H1 (cell line): ENCODE results near the gene SND1. TPM values are rescaled to one million over a fixed set of nuclear protein-coding genes. Genes with fewer than 3 reads are reported as not detected.

Experiments used
- CTCF ChIA-PET: fragments of 300-600 bp; sonication (Branson Sonifier 250); formaldehyde crosslinking; loops from one replicate; lab custom pipeline; 2021; ENCODE audit not compliant: partially characterized antibody; lab: Charles Lee
- POLR2A ChIA-PET: fragments of 300-600 bp; sonication (Branson Sonifier 250); formaldehyde crosslinking; loops from one replicate; lab custom pipeline; 2021; ENCODE audit warnings: inconsistent platforms; ENCODE audit not compliant: partially characterized antibody; lab: Charles Lee
- DNase-seq, 2 experiments: peaks; one replicate each; pipeline versions ENCODE4 v3.0.0 to v3.0.0-alpha.2; 2010 to 2022; ENCODE audit warnings: low spot score in 2 of 2, low read depth in 1 of 2, mixed read lengths in 1 of 2
- FAIRE-seq: peaks from 2 replicates; lab custom pipeline; 2011; peaks lifted over from hg19 to GRCh38; lab: Jason Lieb, UNC
- H2AFZ ChIP-seq: 2 replicates; pipeline ENCODE4 v1.8.1; 2012; ENCODE audit warnings: low read length, inconsistent platforms
- H2AK5ac ChIP-seq: 2 replicates; pipeline ENCODE4 v1.6.1; 2013; ENCODE audit warnings: low read depth, low read length
- H2BK120ac ChIP-seq: replicated peaks from 2 replicates; pipeline ENCODE3; 2013; ENCODE audit warnings: low read depth, low read length, inconsistent platforms
- H2BK12ac ChIP-seq: 2 replicates; pipeline ENCODE4 v1.6.1; 2013; ENCODE audit warnings: low read depth, low read length
- H2BK15ac ChIP-seq: 2 replicates; pipeline ENCODE4 v1.6.1; 2013; ENCODE audit warnings: low read length
- H2BK20ac ChIP-seq: 2 replicates; pipeline ENCODE4 v1.6.1; 2013; ENCODE audit warnings: low read length
- H2BK5ac ChIP-seq: 2 replicates; pipeline ENCODE4 v1.6.1; 2013; ENCODE audit warnings: low read depth, low read length
- H3K14ac ChIP-seq: 2 replicates; pipeline ENCODE4 v1.6.1; 2013; ENCODE audit warnings: inconsistent platforms; ENCODE audit not compliant: insufficient read length
- H3K18ac ChIP-seq: 2 replicates; pipeline ENCODE4 v1.6.1; 2013; ENCODE audit warnings: low read length; ENCODE audit errors: extremely low read depth
- H3K23ac ChIP-seq: 2 replicates; pipeline ENCODE4 v1.6.1; 2013; ENCODE audit warnings: inconsistent platforms; ENCODE audit not compliant: insufficient read length
- H3K23me2 ChIP-seq: 2 replicates; pipeline ENCODE4 v1.6.1; 2013; ENCODE audit warnings: low read depth, low read length
- H3K27ac ChIP-seq: 2 replicates; pipeline ENCODE4 v1.6.1; 2011; ENCODE audit warnings: low read depth, low read length, inconsistent platforms
- H3K27me3 ChIP-seq, 4 experiments: replicated peaks in 1 of 4; 1 replicate in 1 of 4; 2 replicates in 3 of 4; pipeline versions ENCODE4 v1.6.1 to v1.8.1; 2011 to 2013; ENCODE audit warnings: low read length in 3 of 4, mild to moderate bottlenecking in 3 of 4, inconsistent platforms in 2 of 4, mixed read lengths in 2 of 4, moderate library complexity in 1 of 4; ENCODE audit not compliant: control insufficient read depth in 3 of 4, insufficient read depth in 3 of 4; ENCODE audit errors: extremely low read depth in 1 of 4
- H3K36me3 ChIP-seq, 4 experiments: 2 replicates each; pipeline versions ENCODE4 v1.6.1 to v1.8.1; 2011 to 2013; ENCODE audit warnings: mild to moderate bottlenecking in 4 of 4, low read length in 3 of 4, moderate library complexity in 2 of 4, control low read depth in 1 of 4, inconsistent platforms in 1 of 4; ENCODE audit not compliant: insufficient read depth in 4 of 4, control insufficient read depth in 2 of 4
- H3K4ac ChIP-seq: replicated peaks from 2 replicates; pipeline ENCODE3; 2013; ENCODE audit warnings: low read length, low read depth, mixed read lengths, inconsistent platforms; ENCODE audit not compliant: insufficient read length
- H3K4me1 ChIP-seq, 4 experiments: replicated peaks in 1 of 4; 1 replicate in 1 of 4; 2 replicates in 3 of 4; pipeline versions ENCODE4 v1.6.1 to v1.8.1; 2011 to 2013; ENCODE audit warnings: low read length in 3 of 4, inconsistent platforms in 2 of 4, mixed read lengths in 1 of 4; ENCODE audit not compliant: insufficient read depth in 4 of 4, control insufficient read depth in 3 of 4
- H3K4me2 ChIP-seq, 2 experiments: 2 replicates each; pipeline versions ENCODE4 v1.6.1 to v1.8.1; 2011 to 2013; ENCODE audit warnings: low read depth in 2 of 2, low read length in 2 of 2, control low read depth in 1 of 2, inconsistent platforms in 1 of 2, mild to moderate bottlenecking in 1 of 2; ENCODE audit not compliant: insufficient read depth in 1 of 2
- H3K4me3 ChIP-seq, 4 experiments: fragments of 200-600, 300-600 bp in 1 of 4; sonication (generic), shearing (Covaris generic), sonication (Bioruptor Twin) in 1 of 4; 2 replicates each; pipeline versions ENCODE4 v1.5.1 to v1.8.1; 2011 to 2016; ENCODE audit warnings: low read length in 4 of 4, low read depth in 3 of 4, control low read depth in 2 of 4, inconsistent platforms in 2 of 4, mild to moderate bottlenecking in 2 of 4, mixed read lengths in 1 of 4, moderate library complexity in 1 of 4; ENCODE audit not compliant: insufficient read depth in 2 of 4; ENCODE audit errors: extremely low read depth in 1 of 4
- H3K56ac ChIP-seq: replicated peaks from 2 replicates; pipeline ENCODE3; 2013; ENCODE audit warnings: low read depth, mild to moderate bottlenecking, mixed read lengths, low read length, inconsistent platforms; ENCODE audit not compliant: insufficient read length
- H3K79me1 ChIP-seq: 2 replicates; pipeline ENCODE4 v1.6.1; 2013; ENCODE audit warnings: low read depth, low read length, control low read depth
- H3K79me2 ChIP-seq, 2 experiments: 2 replicates each; pipeline versions ENCODE4 v1.6.1 to v1.8.1; 2012 to 2013; ENCODE audit warnings: low read length in 2 of 2, mild to moderate bottlenecking in 2 of 2, inconsistent platforms in 1 of 2; ENCODE audit not compliant: insufficient read depth in 2 of 2, control insufficient read depth in 1 of 2
- H3K9ac ChIP-seq, 4 experiments: replicated peaks in 1 of 4; 1 replicate in 1 of 4; 2 replicates in 3 of 4; pipeline versions ENCODE4 v1.6.1 to v1.8.1; 2011 to 2013; ENCODE audit warnings: low read depth in 3 of 4, low read length in 3 of 4, control low read depth in 2 of 4, mild to moderate bottlenecking in 2 of 4, moderate library complexity in 2 of 4, inconsistent platforms in 1 of 4; ENCODE audit errors: extremely low read depth in 1 of 4
- H3K9me3 ChIP-seq, 2 experiments: 2 replicates each; pipeline versions ENCODE4 v1.6.1 to v1.8.1; 2012 to 2013; ENCODE audit warnings: mild to moderate bottlenecking in 2 of 2, moderate library complexity in 2 of 2, control low read depth in 1 of 2, inconsistent platforms in 1 of 2, low read depth in 1 of 2, low read length in 1 of 2, mixed read lengths in 1 of 2; ENCODE audit not compliant: insufficient read depth in 2 of 2
- H4K20me1 ChIP-seq, 2 experiments: replicated peaks in 1 of 2; 2 replicates each; pipeline versions ENCODE3 to v1.8.1; 2011 to 2013; ENCODE audit warnings: inconsistent platforms in 2 of 2, low read length in 2 of 2, mild to moderate bottlenecking in 1 of 2; ENCODE audit not compliant: insufficient read depth in 2 of 2, control insufficient read depth in 1 of 2
- H4K5ac ChIP-seq: 2 replicates; pipeline ENCODE4 v1.6.1; 2013; ENCODE audit warnings: low read length, low read depth, mixed read lengths, inconsistent platforms; ENCODE audit not compliant: insufficient read length
- H4K8ac ChIP-seq: 2 replicates; pipeline ENCODE4 v1.8.0; 2013; ENCODE audit warnings: mild to moderate bottlenecking, moderate library complexity, low read length, inconsistent platforms; ENCODE audit not compliant: insufficient read depth; ENCODE audit errors: extremely low read depth
- H4K91ac ChIP-seq: replicated peaks from 2 replicates; pipeline ENCODE3; 2013; ENCODE audit warnings: low read length, mixed read lengths, inconsistent platforms; ENCODE audit not compliant: insufficient read length
- ATF3 ChIP-seq: IDR thresholded peaks from 2 replicates; pipeline ENCODE4 v1.6.1; 2011; ENCODE audit warnings: low read depth, mild to moderate bottlenecking, low read length; ENCODE audit not compliant: insufficient read depth
- CHD1 ChIP-seq: IDR thresholded peaks from 2 replicates; pipeline ENCODE4 v1.6.1; 2012; ENCODE audit warnings: low read depth, low read length, improper control_type of control experiment
- CHD2 ChIP-seq: IDR thresholded peaks from 2 replicates; pipeline ENCODE4 v1.6.1; 2012; ENCODE audit warnings: low read length, improper control_type of control experiment
- E2F6 ChIP-seq: IDR thresholded peaks from 2 replicates; pipeline ENCODE4 v1.6.1; 2012; ENCODE audit warnings: inconsistent platforms
- FOSL1 ChIP-seq: IDR thresholded peaks from 2 replicates; pipeline ENCODE4 v1.6.1; 2011; ENCODE audit warnings: mild to moderate bottlenecking, low read depth, low read length, moderate library complexity; ENCODE audit not compliant: insufficient read depth
- POLR2A ChIP-seq, 2 experiments: IDR thresholded peaks; 1 replicate in 1 of 2; 2 replicates in 1 of 2; pipeline ENCODE4 v1.6.1; 2011; ENCODE audit warnings: low read depth in 2 of 2, low read length in 2 of 2, mild to moderate bottlenecking in 2 of 2; ENCODE audit errors: control extremely low read depth in 1 of 2
- POLR2AphosphoS5 ChIP-seq: IDR thresholded peaks from 2 replicates; pipeline ENCODE4 v1.6.1; 2011; ENCODE audit warnings: low read depth, low read length
- ZNF274 ChIP-seq: IDR thresholded peaks from 2 replicates; pipeline ENCODE4 v1.7.0; 2012; ENCODE audit warnings: low read length, borderline replicate concordance; ENCODE audit errors: extremely low read depth
- WGBS, 2 experiments: shearing (Covaris generic) in 1 of 2; methylation state at CpG; one replicate each; pipeline versions ENCODE4 v1.1.6 to v1.1.7; 2013 to 2015; ENCODE audit warnings: low lambda C conversion rate in 2 of 2, mixed read lengths in 2 of 2, inconsistent platforms in 1 of 2, low coverage in 1 of 2, missing lambda C conversion rate in 1 of 2; ENCODE audit not compliant: insufficient replicate concordance in 2 of 2, insufficient coverage in 1 of 2, insufficient read length in 1 of 2; ENCODE audit errors: extremely low coverage in 1 of 2, missing lambda C conversion rate in 1 of 2; 5-methylcytosine and 5-hydroxymethylcytosine counted together
- polyA plus RNA-seq, 7 experiments: library from polyadenylated mRNA; depleted of rRNA in 3 of 7; stranded (reverse) in 5 of 7; unstranded in 2 of 7; fragments of >200 nt in 5 of 7; fragments of 200-250 nt in 2 of 7; gene quantifications; 1 replicate in 5 of 7; 2 replicates in 1 of 7; 4 replicates in 1 of 7; pipeline versions ENCODE4 v1.2.1 to v1.2.3, GENCODE V29; 2011 to 2013; ENCODE audit warnings: missing spikeins in 2 of 7, mixed read lengths in 2 of 7
- total RNA-seq: library from RNA; stranded (reverse); fragmentation: NEBNext Ultra II Directional; extraction: Animal tissue kit (Norgen Biotek cat#: 25700); gene quantifications from 2 replicates; pipeline ENCODE4 v1.2.1, GENCODE V29; 2021

SND1 gene
- total and polyA plus RNA-seq, 2 of the 8 experiments (the other 6 are each of a cell fraction or from before 2014, with no cell fraction given), result 122 to 290 TPM

GRCh38 chr7:127632276-127632910 lies 19.6 kb upstream of the SND1 start:
- H2BK120ac ChIP-seq, result no peak overlapping the region
- H3K4me2 ChIP-seq, result no peak overlapping the region
- H3K36me3 ChIP-seq, result no peaks in the 10 kb centered on the region
- no peak overlapping the region for H2BK5ac ChIP-seq
- H3K56ac ChIP-seq, result no peak overlapping the region
- H3K79me1 ChIP-seq, result no peaks in the 10 kb centered on the region
- H3K4ac ChIP-seq, result no peak overlapping the region
- ChIA-PET CTCF (interaction anchor here (0.6 to 1.5 kb wide), 7 partner anchors 9 to 828 kb away, joined by 3 to 4 read pairs (median 3); partner anchors contain the start of gene ARF5), POLR2A (interaction anchor here (1.0 kb wide), 1 partner anchor 19 kb away, joined by 3 read pairs; no protein-coding TSS in a partner anchor)
- no peak overlapping the region for H2AFZ ChIP-seq
- H3K23ac ChIP-seq, result no peak overlapping the region
- H2BK20ac ChIP-seq, result no peak overlapping the region
- H3K27ac ChIP-seq, result no peak overlapping the region
- no peaks in the 10 kb centered on the region for H3K79me2 ChIP-seq
- no peaks in the 10 kb centered on the region; a peak in 2 of 7 replicates for H3K27me3 ChIP-seq
- no peaks in the 10 kb centered on the region; the same call in 1 of the 2 replicates for H3K23me2 ChIP-seq
- H4K8ac ChIP-seq, result no peak overlapping the region
- WGBS, 2 experiments, result 84% methylated on average over 7 of the region's 7 CpGs; no CpG with 5 or more reads in 1 of the 2 experiments
- FAIRE-seq (no peak), DNase-seq (no peak)
- no peak overlapping the region for H3K18ac ChIP-seq
- H3K9ac ChIP-seq, result no peak overlapping the region
- H4K5ac ChIP-seq, result no peak overlapping the region
- no peak overlapping the region for H3K4me3 ChIP-seq
- H4K91ac ChIP-seq, result no peak overlapping the region
- H3K4me1 ChIP-seq, result peaks cover 0 to 6% (median 2%) of the 10 kb centered on the region in 4 experiments; a peak in 4 of 7 replicates
- no peak overlapping the region for H2AK5ac ChIP-seq
- no peak overlapping the region for H3K14ac ChIP-seq
- H4K20me1 ChIP-seq, result no peaks in the 10 kb centered on the region
- no peaks in the 10 kb centered on the region for H3K9me3 ChIP-seq
- no peak overlapping the region for H2BK15ac ChIP-seq
- H2BK12ac ChIP-seq, result no peak overlapping the region
- TF ChIP-seq ZNF274 (no peak), POLR2AphosphoS5 (no peak), FOSL1 (no peak), CHD1 (no peak), E2F6 (no peak), ATF3 (no peak), CHD2 (no peak), POLR2A (IDR thresholded peaks at IDR 0.05; ENCODE audit: control extremely low read depth in 1 of 2, low read depth in 2 of 2, low read length in 2 of 2) (no peak)
